ENCODE data around the gene CPED1. TPM values are rescaled to one million over a fixed set of nuclear protein-coding genes. Genes with fewer than 3 reads are reported as not detected.
A peak's percentile ranks its signal among the peaks of the same experiment; 100 is the strongest.

The CPED1 gene
- total RNA-seq, 1 experiment from 2014 or later, result 0.44 TPM

DNA sequence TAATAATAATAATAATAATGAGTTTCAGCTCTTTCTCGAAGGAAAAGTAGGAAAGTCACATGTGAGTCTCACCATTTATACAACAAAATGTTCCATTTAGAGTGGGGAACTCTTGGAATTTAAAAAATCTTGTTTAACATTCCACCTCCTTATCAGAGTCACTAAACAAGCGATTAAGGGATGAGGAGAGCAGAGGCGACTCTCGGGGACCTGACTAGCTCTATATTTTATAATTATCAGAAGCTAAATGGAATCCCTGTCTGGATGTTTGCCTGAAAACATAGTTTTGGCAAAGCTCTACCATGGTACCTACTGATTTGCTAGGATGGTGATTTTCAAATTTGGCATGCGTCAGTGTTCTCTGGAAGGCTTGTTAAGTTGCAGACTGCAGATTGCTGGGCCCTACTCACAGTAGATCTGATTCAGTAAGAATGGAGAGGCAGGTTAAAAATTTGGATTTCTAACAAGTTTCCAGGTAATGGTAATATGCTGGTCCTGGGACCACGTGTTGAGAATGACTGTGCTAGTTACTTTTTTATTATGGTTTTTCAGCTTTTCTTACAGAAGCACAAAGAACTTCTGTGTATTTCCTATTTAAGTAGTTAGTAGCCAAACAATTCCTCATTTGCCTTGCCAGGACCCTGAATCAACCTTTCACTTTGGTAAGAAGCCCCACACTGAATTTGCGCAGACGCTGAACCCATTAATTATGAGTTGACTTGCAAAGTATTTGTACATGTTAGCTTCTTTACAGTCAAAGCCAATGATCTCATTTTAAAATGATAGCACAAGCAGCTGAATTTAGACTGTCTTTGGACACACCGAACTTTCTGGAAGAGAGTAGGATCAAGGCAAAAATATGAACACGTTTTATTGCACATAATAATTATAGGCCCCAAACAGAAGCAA, 39.5 kb downstream of the CPED1 start:
- ChIA-PET POLR2A (no interaction called here), CTCF (interaction anchor here (1.5 to 2.6 kb wide), 2 partner anchors 71 to 80 kb away, joined by 5 read pairs; no protein-coding TSS in a partner anchor)
- DNase-seq (ENCODE audit: low spot score) (no peak), ATAC-seq (peak; percentile 41; the same call in 1 of the 2 replicates)
- Mint-ChIP-seq H3K4me1 (peaks cover 13% of the 10 kb centered on the region), H3K36me3 (no peaks in the 10 kb centered on the region), H3K27me3 (ENCODE audit: low read depth) (no peaks in the 10 kb centered on the region), H3K27ac (peak overlapping the region; percentile 49; the same call in 1 of the 2 replicates), H3K9me3 (0 out of 2 replicates have a peak, but pooled peaks cover 5% of the 10 kb centered on the region), H3K4me3 (no peak overlapping the region)
- no peak for TF ChIP-seq MYBL2 (CRISPR knock-in tag; IDR thresholded peaks at IDR 0.05)
- no peak for TF ChIP-seq SOX15 (CRISPR knock-in tag; IDR thresholded peaks at IDR 0.05)
- no peak for TF ChIP-seq CREM (CRISPR knock-in tag; IDR thresholded peaks at IDR 0.05)
- no peak for TF ChIP-seq E2F5 (CRISPR knock-in tag; IDR thresholded peaks at IDR 0.05)
- TF ChIP-seq, protein P1, sequence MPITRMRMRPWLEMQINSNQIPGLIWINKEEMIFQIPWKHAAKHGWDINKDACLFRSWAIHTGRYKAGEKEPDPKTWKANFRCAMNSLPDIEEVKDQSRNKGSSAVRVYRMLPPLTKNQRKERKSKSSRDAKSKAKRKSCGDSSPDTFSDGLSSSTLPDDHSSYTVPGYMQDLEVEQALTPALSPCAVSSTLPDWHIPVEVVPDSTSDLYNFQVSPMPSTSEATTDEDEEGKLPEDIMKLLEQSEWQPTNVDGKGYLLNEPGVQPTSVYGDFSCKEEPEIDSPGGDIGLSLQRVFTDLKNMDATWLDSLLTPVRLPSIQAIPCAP (CRISPR knock-in tag; IDR thresholded peaks at IDR 0.05), result no peak
- TF ChIP-seq ESRRA (CRISPR knock-in tag; IDR thresholded peaks at IDR 0.05; ENCODE audit: borderline replicate concordance), result no peak
- no peak for TF ChIP-seq NFYB (CRISPR knock-in tag; conservative IDR thresholded peaks at IDR 0.05; ENCODE audit: low read depth)
- no peak for TF ChIP-seq E2F1 (CRISPR knock-in tag; IDR thresholded peaks at IDR 0.05)
- TF ChIP-seq, protein P2, sequence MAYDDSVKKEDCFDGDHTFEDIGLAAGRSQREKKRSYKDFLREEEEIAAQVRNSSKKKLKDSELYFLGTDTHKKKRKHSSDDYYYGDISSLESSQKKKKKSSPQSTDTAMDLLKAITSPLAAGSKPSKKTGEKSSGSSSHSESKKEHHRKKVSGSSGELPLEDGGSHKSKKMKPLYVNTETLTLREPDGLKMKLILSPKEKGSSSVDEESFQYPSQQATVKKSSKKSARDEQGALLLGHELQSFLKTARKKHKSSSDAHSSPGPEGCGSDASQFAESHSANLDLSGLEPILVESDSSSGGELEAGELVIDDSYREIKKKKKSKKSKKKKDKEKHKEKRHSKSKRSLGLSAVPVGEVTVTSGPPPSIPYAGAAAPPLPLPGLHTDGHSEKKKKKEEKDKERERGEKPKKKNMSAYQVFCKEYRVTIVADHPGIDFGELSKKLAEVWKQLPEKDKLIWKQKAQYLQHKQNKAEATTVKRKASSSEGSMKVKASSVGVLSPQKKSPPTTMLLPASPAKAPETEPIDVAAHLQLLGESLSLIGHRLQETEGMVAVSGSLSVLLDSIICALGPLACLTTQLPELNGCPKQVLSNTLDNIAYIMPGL (CRISPR knock-in tag; IDR thresholded peaks at IDR 0.05), result no peak
- no peak for TF ChIP-seq FOXP1 (CRISPR knock-in tag; IDR thresholded peaks at IDR 0.05; ENCODE audit: borderline replicate concordance)
- no peak for TF ChIP-seq ZNF219 (CRISPR knock-in tag; IDR thresholded peaks at IDR 0.05; ENCODE audit: borderline replicate concordance)
- TF ChIP-seq TEAD4 (CRISPR knock-in tag; IDR thresholded peaks at IDR 0.05), result no peak
- no peak for TF ChIP-seq AFF4 (CRISPR knock-in tag; IDR thresholded peaks at IDR 0.05; ENCODE audit: borderline replicate concordance)
- no peak for TF ChIP-seq ZNF138 (CRISPR knock-in tag; conservative IDR thresholded peaks at IDR 0.05)
- no peak for TF ChIP-seq FOXK1 (CRISPR knock-in tag; IDR thresholded peaks at IDR 0.05)
- TF ChIP-seq NFE2L1 (CRISPR knock-in tag; IDR thresholded peaks at IDR 0.05), result no peak
- no peak for TF ChIP-seq OVOL2 (CRISPR knock-in tag; IDR thresholded peaks at IDR 0.05; ENCODE audit: borderline replicate concordance)
- TF ChIP-seq CBFB (CRISPR knock-in tag; IDR thresholded peaks at IDR 0.05; ENCODE audit: low read depth), result no peak

All from WTC11 (cell line).